ENCODE measurements around the gene ANKDD1A.

DNA sequence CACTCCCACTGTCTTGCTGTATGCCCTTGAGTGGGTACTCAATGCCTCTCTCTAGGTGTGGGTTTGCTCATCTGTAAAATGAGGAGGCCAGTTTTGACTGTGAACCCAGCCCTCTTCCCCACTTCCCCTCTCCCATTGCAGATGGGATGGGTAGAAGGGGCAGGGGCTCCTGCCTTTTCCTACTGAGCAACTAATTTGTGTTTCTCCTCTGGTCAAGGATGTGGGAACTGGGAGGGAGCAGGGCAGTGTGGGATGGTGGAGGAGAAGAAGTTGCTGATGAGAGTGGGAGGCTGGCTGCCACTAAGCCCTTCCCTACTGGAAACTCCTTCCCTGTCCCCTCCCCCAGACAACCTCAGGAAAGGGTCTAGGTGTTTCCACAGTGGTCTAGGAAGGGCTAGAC, 20.1 kb upstream of the ANKDD1A start:
- TF ChIP-seq, protein P1, sequence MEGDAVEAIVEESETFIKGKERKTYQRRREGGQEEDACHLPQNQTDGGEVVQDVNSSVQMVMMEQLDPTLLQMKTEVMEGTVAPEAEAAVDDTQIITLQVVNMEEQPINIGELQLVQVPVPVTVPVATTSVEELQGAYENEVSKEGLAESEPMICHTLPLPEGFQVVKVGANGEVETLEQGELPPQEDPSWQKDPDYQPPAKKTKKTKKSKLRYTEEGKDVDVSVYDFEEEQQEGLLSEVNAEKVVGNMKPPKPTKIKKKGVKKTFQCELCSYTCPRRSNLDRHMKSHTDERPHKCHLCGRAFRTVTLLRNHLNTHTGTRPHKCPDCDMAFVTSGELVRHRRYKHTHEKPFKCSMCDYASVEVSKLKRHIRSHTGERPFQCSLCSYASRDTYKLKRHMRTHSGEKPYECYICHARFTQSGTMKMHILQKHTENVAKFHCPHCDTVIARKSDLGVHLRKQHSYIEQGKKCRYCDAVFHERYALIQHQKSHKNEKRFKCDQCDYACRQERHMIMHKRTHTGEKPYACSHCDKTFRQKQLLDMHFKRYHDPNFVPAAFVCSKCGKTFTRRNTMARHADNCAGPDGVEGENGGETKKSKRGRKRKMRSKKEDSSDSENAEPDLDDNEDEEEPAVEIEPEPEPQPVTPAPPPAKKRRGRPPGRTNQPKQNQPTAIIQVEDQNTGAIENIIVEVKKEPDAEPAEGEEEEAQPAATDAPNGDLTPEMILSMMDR (IDR thresholded peaks at IDR 0.05) = no peak
- TF ChIP-seq POLR2A (IDR thresholded peaks at IDR 0.05) = no peak

All from lower leg skin (tissue), 3 donors.